NOMO-1 treated with DMSO at 0.1 percent for 48 hours (cell line): ENCODE results near the gene ZCWPW1.
"Not testable (repeated sequence)": the region's sequence is repeated elsewhere in the genome, so short reads cannot be mapped to it uniquely, and the experiment has no call there.

ENCODE experiments used
- DNase-seq: peaks from one replicate; lab custom pipeline; 2025; ENCODE audit not compliant: unreplicated experiment; lab: John Stamatoyannopoulos, UW

The ZCWPW1 gene

GRCh38 chr7:100374601-100375000 lies 53.9 kb downstream of the ZCWPW1 start:
- no peak for DNase-seq

- peak; percentile 27 for DNase-seq
Observed at GRCh38 chr7:100373870-100374598, 54.5 kb downstream of the ZCWPW1 start.

GRCh38 chr7:100373261-100373831 lies 55.2 kb downstream of the ZCWPW1 start, which contains the start of gene PILRA:
Gene PILRA (plus strand): TSS chr7:100373487. CDS start chr7:100373657, 170 bp downstream.
- DNase-seq: peak; percentile 68

- DNase-seq: peak; percentile 56
Observed at GRCh38 chr7:100372694-100373093, 55.8 kb downstream of the ZCWPW1 start.

GRCh38 chr7:100372256-100372655 lies 56.2 kb downstream of the ZCWPW1 start:
- peak; percentile 96 for DNase-seq

GRCh38 chr7:100371561-100372171 lies 56.8 kb downstream of the ZCWPW1 start:
- DNase-seq: no peak

- DNase-seq: no peak
Observed at GRCh38 chr7:100370746-100371145, 57.8 kb downstream of the ZCWPW1 start.

GRCh38 chr7:100370303-100370702 lies 58.2 kb downstream of the ZCWPW1 start:
- DNase-seq: no peak

- peak; percentile 100 for DNase-seq
Observed at GRCh38 chr7:100369105-100369504, 59.4 kb downstream of the ZCWPW1 start.

- DNase-seq: peak; percentile 21
Observed at GRCh38 chr7:100367676-100368613, 60.6 kb downstream of the ZCWPW1 start.

GRCh38 chr7:100367251-100367620 lies 61.3 kb downstream of the ZCWPW1 start:
- DNase-seq: no peak

GRCh38 chr7:100366411-100367250 lies 61.9 kb downstream of the ZCWPW1 start:
- DNase-seq: no peak

GRCh38 chr7:100365998-100366367 lies 62.5 kb downstream of the ZCWPW1 start:
- DNase-seq: not testable (repeated sequence)

- no peak for DNase-seq
Observed at GRCh38 chr7:100364480-100364879, 64.0 kb downstream of the ZCWPW1 start.

- not testable (repeated sequence) for DNase-seq
Observed at GRCh38 chr7:100363797-100364196, 64.7 kb downstream of the ZCWPW1 start.

- DNase-seq: no peak
Observed at GRCh38 chr7:100363098-100363497, 65.4 kb downstream of the ZCWPW1 start.

- peak; percentile 74 for DNase-seq
Observed at GRCh38 chr7:100360135-100360854, 68.2 kb downstream of the ZCWPW1 start.

GRCh38 chr7:100358857-100359212 lies 69.7 kb downstream of the ZCWPW1 start:
- no peak for DNase-seq

GRCh38 chr7:100358027-100358856 lies 70.3 kb downstream of the ZCWPW1 start, which contains the start of gene PILRB:
Gene PILRB (plus strand): TSS chr7:100358117. CDS start chr7:100358303, 186 bp downstream.
- DNase-seq: no peak
